NCI-H2171 treated with DMSO at 0.1 percent for 48 hours (cell line): ENCODE measurements around the gene PJA2.
A peak's percentile ranks its signal among the peaks of the same experiment; 100 is the strongest.
"Not testable (repeated sequence)": the region's sequence is repeated elsewhere in the genome, so short reads cannot be mapped to it uniquely, and the experiment has no call there.

ENCODE experiments used
- DNase-seq: peaks from one replicate; lab custom pipeline; 2025; lab: John Stamatoyannopoulos, UW

The PJA2 gene

GRCh38 chr5:109409844-109410388 is at the start of gene PJA2:
Gene PJA2 (minus strand): TSS chr5:109409974. CDS start chr5:109383433, 26,541 bp downstream.
- DNase-seq = peak; percentile 96

- DNase-seq = no peak
Observed at GRCh38 chr5:109455598-109456096, 45.9 kb upstream of the PJA2 start.

GRCh38 chr5:109454731-109455505 is 45.1 kb upstream of the PJA2 start:
- DNase-seq = no peak

- no peak for DNase-seq
Observed at GRCh38 chr5:109453251-109453650, 43.5 kb upstream of the PJA2 start.

GRCh38 chr5:109452661-109453060 is 42.9 kb upstream of the PJA2 start:
- DNase-seq = no peak

- DNase-seq = no peak
Observed at GRCh38 chr5:109451146-109451545, 41.4 kb upstream of the PJA2 start.

GRCh38 chr5:109450129-109450877 is 40.5 kb upstream of the PJA2 start:
- no peak for DNase-seq

- peak; percentile 25 for DNase-seq
Observed at GRCh38 chr5:109448838-109449237, 39.1 kb upstream of the PJA2 start.

- no peak for DNase-seq
Observed at GRCh38 chr5:109439590-109439989, 29.8 kb upstream of the PJA2 start.

- DNase-seq = no peak
Observed at GRCh38 chr5:109426075-109426474, 16.3 kb upstream of the PJA2 start.

GRCh38 chr5:109425521-109425920 is 15.7 kb upstream of the PJA2 start:
- not testable (repeated sequence) for DNase-seq

GRCh38 chr5:109421956-109422355 is 12.2 kb upstream of the PJA2 start:
- DNase-seq = no peak

- DNase-seq = no peak
Observed at GRCh38 chr5:109418712-109419352, 9.1 kb upstream of the PJA2 start.

- DNase-seq = no peak
Observed at GRCh38 chr5:109416882-109417281, 7.1 kb upstream of the PJA2 start.

GRCh38 chr5:109413921-109414461 is 4.2 kb upstream of the PJA2 start:
- DNase-seq = not testable (repeated sequence)

- no peak for DNase-seq
Observed at GRCh38 chr5:109413458-109413857, 3.7 kb upstream of the PJA2 start.

- DNase-seq = no peak
Observed at GRCh38 chr5:109412981-109413402, 3.2 kb upstream of the PJA2 start.

- DNase-seq = no peak
Observed at GRCh38 chr5:109411627-109412026, 1.9 kb upstream of the PJA2 start.

GRCh38 chr5:109411149-109411514 is 1.4 kb upstream of the PJA2 start:
- DNase-seq = no peak

- peak; percentile 23 for DNase-seq
Observed at GRCh38 chr5:109410389-109411148, 795 bp upstream of the PJA2 start.
